GM19452 (cell line): ENCODE results near the gene GNGT2.
A peak's percentile ranks its signal among the peaks of the same experiment; 100 is the strongest.

Experiments
- ATAC-seq: cut with Tn5 transposase; IDR thresholded peaks from one replicate; pipeline ENCODE4 v1.9.1; 2021; ENCODE audit not compliant: unreplicated experiment

Gene GNGT2

GRCh38 chr17:49229805-49230600, 19.6 kb upstream of the GNGT2 start:
- no peak for ATAC-seq

GRCh38 chr17:49229076-49229804, 18.9 kb upstream of the GNGT2 start:
- ATAC-seq: no peak

- no peak for ATAC-seq
These were observed 17.3 kb upstream of the GNGT2 start for GRCh38 chr17:49227436-49228261.

- no peak for ATAC-seq
These were observed 16.5 kb upstream of the GNGT2 start for GRCh38 chr17:49226771-49227435.

GRCh38 chr17:49225554-49226236, 15.3 kb upstream of the GNGT2 start:
- ATAC-seq: no peak

- ATAC-seq: no peak
These were observed 14.6 kb upstream of the GNGT2 start for GRCh38 chr17:49224997-49225337.

- no peak for ATAC-seq
These were observed 14.0 kb upstream of the GNGT2 start for GRCh38 chr17:49224198-49224996.

- no peak for ATAC-seq
These were observed 13.3 kb upstream of the GNGT2 start for GRCh38 chr17:49223517-49224197.

- ATAC-seq: no peak
These were observed 12.8 kb upstream of the GNGT2 start for GRCh38 chr17:49223168-49223516.

- no peak for ATAC-seq
These were observed 9.6 kb upstream of the GNGT2 start for GRCh38 chr17:49219987-49220386.

GRCh38 chr17:49218941-49219913, 8.9 kb upstream of the GNGT2 start:
- no peak for ATAC-seq

GRCh38 chr17:49217651-49218413, 7.5 kb upstream of the GNGT2 start:
- ATAC-seq: peak; percentile 42

- no peak for ATAC-seq
These were observed 6.7 kb upstream of the GNGT2 start for GRCh38 chr17:49216953-49217650.

GRCh38 chr17:49216482-49216881, 6.1 kb upstream of the GNGT2 start:
- no peak for ATAC-seq

GRCh38 chr17:49214676-49215360, 4.4 kb upstream of the GNGT2 start:
- ATAC-seq: no peak

GRCh38 chr17:49213847-49214246, 3.5 kb upstream of the GNGT2 start:
- no peak for ATAC-seq
